ENCODE measurements around the gene PDZD11.
"Not testable (repeated sequence)": the region's sequence is repeated elsewhere in the genome, so short reads cannot be mapped to it uniquely, and the experiment has no call there.

PDZD11 gene, protein sequence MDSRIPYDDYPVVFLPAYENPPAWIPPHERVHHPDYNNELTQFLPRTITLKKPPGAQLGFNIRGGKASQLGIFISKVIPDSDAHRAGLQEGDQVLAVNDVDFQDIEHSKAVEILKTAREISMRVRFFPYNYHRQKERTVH

GRCh38 chrX:70289793-70290770 lies at the start of gene PDZD11, which contains the start of gene KIF4A:
Gene PDZD11 (minus strand): TSS chrX:70289927. CDS start chrX:70289341, 586 bp downstream.
Gene KIF4A (plus strand): TSS chrX:70290104. CDS start chrX:70290459, 355 bp downstream.
- DNase-seq: peak; percentile 70

DNA sequence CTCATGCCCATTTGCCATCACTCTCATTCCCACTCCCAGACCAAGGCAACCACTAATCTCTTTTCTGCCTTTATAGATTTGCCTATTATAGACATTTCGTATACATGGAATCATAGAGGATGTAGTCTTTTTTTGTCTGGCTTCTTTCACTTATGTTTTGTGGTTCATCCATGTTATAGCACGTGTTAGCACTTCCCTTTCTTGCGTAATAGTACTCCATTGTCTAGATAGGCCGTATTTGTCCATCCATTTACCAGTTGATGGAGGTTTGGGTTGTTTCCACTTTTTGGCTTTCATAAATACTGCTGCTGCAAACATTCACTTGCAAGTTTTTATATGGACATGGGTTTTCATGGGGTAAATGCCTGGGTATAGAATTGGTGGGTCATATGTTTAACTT lies 48.6 kb upstream of the PDZD11 start:
- DNase-seq: no peak

DNA sequence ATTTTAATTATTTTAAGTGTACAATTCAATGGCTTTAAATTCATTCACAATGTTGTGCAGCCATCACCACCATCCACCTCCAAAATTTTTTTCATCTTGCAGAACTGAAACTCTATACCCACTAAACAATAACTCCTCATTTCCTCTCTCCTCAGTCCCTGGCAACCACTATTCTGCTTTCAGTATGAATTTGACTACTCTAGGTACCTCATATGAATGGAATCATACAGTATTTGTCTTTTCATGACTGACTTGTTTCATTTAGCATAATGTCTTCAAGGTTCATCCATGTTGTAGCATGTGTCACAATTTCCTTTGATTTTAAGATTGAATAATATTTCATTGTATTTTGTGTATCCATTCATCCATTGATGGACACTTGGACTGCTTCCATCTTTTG lies 47.0 kb upstream of the PDZD11 start:
- no peak for DNase-seq

DNA sequence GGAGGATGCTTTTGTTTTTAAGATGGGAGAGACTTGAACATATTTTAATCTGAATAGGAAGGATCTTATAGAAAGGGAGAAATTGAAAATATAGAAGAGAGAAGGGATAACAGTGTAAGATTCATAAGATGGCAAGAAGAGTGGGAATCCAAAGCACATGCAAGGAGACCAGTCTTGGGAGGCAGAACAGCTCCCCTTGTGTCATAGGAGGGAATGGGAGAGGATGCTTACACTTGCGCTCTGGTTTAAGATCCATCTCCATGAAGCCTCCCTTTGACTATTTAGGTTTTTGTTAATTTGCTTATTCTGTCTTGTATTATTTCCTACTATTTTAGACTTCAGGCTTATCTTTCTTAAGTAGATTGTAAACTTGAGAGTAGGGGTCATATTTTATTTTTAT lies 42.9 kb upstream of the PDZD11 start:
- no peak for DNase-seq

DNA sequence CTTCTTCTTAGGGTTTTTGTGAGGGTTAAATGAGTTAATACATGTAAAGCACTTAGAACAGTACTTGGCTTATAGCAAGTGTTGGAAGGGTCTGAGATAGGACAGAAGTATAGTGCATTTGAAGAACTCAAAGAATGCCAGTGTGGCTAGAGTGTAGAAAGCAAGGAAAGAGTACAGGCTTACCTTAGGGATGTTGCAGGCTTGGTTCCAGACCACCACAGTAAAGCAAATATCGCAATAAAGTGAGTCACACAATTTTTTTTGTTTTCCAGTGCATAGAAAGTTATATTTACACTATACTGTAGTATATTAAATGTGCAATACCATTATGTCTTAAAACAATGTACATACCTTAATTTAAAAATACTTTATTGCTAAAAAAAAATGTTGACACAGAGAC lies 41.4 kb upstream of the PDZD11 start:
- DNase-seq: no peak

- DNase-seq: no peak
Observed at GRCh38 chrX:70324326-70324725, 34.6 kb upstream of the PDZD11 start.

GRCh38 chrX:70323628-70324027 lies 33.9 kb upstream of the PDZD11 start:
- not testable (repeated sequence) for DNase-seq

- no peak for DNase-seq
Observed at GRCh38 chrX:70322784-70323183, 33.1 kb upstream of the PDZD11 start.

DNA sequence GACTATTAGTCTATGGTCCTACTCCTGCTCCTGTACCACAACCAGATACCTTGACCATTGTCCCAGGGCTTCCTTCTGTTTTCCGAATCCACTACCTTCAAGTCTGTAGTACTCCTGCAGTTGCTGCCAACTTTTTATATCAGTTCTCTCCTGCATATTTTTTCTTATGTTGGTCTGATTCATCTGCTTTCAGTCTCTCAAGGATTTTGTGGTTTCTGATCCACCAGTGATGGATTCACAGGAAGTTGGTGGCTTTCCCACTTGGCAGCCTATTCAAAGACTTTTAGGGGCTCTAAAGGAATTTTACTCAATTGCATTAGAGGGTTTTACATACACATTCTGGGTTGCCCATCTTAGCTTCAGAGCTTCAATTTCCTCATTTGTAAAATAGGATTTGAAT lies 23.8 kb upstream of the PDZD11 start:
- no peak for DNase-seq

DNA sequence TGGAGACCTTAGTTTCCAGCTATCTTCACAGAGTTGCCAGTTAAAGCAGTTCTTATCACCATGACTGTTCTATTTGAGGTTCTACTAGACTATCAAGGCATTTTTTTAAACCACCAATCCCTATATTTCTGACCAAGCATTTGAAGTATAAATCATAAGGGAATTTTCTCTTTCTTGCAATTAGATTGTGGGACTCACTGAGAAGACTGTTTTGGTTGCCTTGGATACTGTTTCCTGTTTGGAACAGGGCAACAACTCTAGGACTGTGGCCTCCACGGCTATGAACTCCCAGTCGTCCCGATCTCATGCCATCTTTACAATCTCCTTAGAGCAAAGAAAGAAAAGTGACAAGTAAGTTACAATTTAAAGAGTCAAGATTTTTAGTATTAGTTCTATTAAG lies 12.0 kb upstream of the PDZD11 start:
- DNase-seq: no peak

GRCh38 chrX:70293621-70294020 lies 3.9 kb upstream of the PDZD11 start:
- DNase-seq: no peak

DNA sequence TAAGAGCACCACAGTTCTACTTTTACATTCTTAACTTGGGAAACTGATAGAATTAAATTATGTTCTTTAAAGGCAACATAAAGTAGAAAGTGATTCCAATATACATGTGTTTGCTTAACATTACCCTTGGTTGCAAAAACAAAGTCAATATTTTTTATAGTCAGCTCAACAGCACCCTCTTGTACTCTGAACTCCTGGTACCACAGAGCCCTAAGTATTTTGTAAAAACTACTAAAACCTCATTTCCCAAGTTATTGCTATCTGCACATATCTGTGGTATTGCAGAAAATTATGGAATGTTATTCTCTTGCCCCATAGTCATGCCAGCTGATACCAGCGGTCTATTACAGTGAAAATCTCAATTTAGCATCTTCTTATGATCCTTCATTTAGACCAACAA lies 3.1 kb upstream of the PDZD11 start:
- no peak for DNase-seq

DNA sequence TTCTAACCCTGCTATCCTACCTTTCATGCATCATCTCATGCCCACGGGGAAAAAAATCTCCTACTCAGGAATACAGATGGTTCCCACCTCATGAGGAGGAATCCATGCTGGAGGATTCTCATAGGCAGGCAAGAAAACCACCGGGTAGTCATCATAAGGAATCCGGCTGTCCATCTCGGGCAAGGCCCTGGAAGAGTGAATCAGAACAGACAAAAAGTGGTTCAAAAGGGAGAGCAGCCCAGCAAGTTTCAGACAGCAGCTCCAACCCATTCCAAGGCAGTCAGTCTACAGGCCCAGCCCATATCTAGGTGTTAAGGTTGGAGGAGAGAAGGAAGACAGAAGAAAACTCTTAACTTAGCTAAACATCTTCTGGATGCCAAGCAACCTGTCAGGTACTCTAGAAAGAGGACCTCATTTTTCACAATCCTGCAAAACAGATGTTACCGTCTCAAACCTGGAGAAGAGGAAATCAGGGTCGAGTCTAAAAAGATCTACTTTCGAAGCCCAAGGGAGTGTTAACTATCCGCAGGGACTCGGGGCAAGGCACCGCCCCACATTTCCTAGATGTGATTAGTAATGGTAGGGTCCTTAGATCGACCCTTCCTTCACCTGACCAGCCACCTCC lies 447 bp downstream of the PDZD11 start:
- no peak for DNase-seq

- DNase-seq: no peak
Observed at GRCh38 chrX:70281951-70282350, 7.8 kb downstream of the PDZD11 start, which contains the start of gene RAB41. Gene RAB41 (plus strand): TSS chrX:70282172. CDS start chrX:70282218, 46 bp downstream.

- no peak for DNase-seq
Observed at GRCh38 chrX:70280573-70280972, 9.2 kb downstream of the PDZD11 start.

DNA sequence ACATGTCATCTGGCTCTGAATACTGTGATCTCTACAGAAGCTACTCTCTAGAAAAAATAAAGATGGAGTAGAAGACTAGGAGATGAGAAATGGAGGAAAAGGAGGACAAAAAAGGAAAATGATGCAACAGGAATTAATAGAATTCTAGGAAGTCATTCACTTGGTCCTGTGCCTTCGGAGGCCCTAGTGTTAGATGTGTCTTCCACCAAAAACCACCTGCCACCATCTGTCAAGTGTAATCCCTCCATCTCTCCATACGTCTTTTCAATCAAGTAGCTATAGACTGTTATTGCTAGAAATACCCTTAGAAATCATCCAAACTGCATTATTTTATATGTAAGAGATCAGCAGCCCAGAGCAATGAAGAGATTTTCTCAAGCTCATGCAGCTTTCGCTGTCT lies 10.6 kb downstream of the PDZD11 start:
- no peak for DNase-seq

GRCh38 chrX:70274029-70274428 lies 15.7 kb downstream of the PDZD11 start:
- not testable (repeated sequence) for DNase-seq

DNA sequence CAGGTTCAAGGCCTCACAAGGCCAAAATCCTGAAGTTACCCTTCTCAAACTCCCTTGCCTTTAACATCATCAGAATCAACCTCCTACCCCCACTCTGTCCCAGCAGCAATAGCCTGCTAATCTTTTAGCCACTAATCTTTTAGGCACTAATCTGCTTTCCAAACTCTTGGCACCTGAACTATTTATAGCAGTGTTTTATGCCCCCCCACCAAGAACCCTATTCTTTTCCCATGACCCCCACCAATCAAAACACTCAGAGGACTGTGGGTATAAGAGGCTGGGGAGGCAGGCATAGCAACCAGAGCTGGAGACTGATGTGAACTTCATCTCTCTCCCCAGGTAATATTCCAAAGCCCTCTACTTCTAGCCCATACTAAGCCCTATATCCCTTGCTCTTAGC lies 21.7 kb downstream of the PDZD11 start, which contains the start of gene ARR3:
TSS of gene ARR3 (plus strand) at position 301 of the 400 bp plus-strand sequence. CDS start 1,052 bp downstream, outside the sequence.
- no peak for DNase-seq

GRCh38 chrX:70264784-70265183 lies 24.9 kb downstream of the PDZD11 start:
- DNase-seq: no peak

GRCh38 chrX:70262952-70263567 lies 26.7 kb downstream of the PDZD11 start:
- peak; percentile 15 for DNase-seq

DNA sequence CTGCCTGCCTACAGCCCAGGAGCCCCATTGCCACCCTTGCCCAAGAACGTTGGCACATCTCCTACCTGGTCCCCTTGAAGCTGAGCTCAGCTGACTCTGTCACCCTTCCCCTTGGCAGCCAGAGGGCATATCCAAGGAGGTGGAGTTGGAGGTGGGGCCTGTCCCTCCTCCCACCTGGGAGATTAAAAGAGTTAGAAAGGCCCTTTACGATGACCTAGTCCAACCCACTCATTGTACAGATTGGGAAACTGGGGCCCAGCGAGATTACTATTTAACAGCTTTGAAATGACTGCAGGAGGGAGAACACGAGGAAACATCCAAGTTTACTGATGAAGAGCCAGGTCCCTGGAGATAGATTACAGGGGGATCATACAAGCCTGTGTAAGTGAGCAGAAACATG lies 29.6 kb downstream of the PDZD11 start, which contains the start of gene P2RY4:
TSS of gene P2RY4 (minus strand) at position 101 of the 400 bp plus-strand sequence. CDS start 580 bp downstream, outside the sequence.
- DNase-seq: no peak

DNA sequence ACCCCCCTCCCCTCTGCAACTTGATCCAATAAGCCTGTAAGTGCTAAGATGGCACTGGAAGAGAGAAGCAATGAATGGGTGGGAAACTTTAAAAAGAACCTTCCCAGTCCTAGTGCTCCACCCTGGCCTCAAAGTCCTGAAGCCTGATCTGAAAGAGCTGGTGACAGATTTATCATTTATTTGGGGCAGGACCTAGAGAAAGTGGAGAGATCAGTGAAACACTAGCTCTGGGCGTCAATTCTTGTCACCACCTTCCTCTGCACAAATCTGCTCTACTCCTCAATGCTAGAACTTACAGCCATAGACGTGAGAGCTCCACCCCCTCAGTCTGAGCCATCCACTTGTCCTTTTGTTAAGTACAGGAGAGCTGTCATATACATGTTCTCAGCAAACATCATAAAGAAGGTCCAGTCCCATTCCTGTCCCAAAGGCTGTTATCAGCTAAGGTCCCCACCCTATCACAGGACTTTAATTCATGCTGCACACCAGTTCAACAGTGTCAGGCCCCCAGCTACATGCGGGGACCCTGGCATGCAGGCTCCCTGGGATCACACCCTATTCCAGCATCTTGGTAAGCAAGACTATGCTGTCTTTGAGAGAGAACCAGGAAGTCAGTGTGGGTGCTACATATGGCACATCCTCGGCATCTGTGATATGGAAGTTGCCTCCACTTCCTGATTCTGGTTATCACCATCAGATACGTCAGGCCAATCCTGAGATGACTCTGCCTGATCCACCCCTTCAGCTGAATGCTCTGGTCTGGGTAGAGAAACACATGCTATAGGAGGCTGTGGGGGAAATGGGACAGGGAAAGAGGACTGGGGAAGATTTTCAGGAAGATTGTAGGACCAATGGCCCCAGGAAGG lies 32.1 kb downstream of the PDZD11 start:
- no peak for DNase-seq
